Daoy (cell line): ENCODE results near the gene GPR162. TPM values are rescaled to one million over a fixed set of nuclear protein-coding genes. Genes with fewer than 3 reads are reported as not detected.

Source experiments
- DNase-seq: peaks from one replicate; pipeline ENCODE4 v3.0.0-alpha.2; 2015; ENCODE audit warnings: low read depth
- total RNA-seq: library from RNA; depleted of rRNA; stranded (reverse); fragments of >200 nt; shearing (Covaris generic); gene quantifications from 2 replicates; pipeline ENCODE4 v1.2.3, GENCODE V29; 2014; rRNA removed

Gene GPR162, protein sequence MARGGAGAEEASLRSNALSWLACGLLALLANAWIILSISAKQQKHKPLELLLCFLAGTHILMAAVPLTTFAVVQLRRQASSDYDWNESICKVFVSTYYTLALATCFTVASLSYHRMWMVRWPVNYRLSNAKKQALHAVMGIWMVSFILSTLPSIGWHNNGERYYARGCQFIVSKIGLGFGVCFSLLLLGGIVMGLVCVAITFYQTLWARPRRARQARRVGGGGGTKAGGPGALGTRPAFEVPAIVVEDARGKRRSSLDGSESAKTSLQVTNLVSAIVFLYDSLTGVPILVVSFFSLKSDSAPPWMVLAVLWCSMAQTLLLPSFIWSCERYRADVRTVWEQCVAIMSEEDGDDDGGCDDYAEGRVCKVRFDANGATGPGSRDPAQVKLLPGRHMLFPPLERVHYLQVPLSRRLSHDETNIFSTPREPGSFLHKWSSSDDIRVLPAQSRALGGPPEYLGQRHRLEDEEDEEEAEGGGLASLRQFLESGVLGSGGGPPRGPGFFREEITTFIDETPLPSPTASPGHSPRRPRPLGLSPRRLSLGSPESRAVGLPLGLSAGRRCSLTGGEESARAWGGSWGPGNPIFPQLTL
- total RNA-seq, result 0.74 and 0.92 TPM in 2 replicates

DNA sequence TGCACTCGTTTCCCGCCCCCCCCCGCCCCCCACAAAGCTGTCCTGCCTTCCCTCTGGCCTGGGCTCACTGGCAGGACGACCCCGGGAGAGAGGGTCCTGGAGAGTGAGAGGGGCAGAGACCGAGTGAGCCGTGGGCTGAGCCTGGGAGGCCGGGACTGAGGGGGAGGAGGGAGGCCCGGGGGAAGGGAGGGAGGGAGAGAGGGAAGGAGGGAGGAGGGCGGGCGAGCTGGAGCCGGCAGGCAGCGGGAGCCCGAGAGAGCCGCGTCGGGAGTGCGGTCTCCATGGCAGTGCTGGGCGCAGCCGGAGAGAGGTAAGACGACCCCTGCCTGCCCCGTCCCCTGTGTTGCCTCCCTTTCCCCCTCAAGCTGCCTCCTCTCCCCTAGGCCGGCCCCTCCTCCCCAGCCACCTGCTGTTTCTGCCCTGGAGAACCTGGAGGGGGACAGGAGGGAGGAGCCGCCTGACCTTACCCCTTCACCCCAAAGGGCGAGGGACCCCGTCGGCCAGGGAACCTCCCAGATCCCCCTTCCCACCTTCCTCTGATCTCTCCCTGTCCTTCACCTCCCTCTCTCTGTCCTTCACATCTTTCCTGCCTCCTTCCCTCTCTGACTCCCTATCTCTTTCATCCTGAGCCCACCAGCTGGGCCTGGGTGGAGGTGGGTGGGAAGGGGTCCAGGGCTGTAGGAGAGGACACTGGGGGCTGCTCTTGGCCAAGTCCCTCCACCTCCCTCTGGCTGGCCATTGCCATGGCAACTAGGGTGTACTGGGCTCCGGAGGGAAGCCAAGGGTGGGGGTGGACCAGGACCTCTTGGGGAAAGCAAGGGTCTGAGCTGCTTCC lies at the start of gene GPR162:
GPR162 (plus strand) TSS at position 231 of the 835 bp plus-strand sequence. CDS start 2,078 bp downstream, outside the sequence.
- peak; percentile 58 for DNase-seq

DNA sequence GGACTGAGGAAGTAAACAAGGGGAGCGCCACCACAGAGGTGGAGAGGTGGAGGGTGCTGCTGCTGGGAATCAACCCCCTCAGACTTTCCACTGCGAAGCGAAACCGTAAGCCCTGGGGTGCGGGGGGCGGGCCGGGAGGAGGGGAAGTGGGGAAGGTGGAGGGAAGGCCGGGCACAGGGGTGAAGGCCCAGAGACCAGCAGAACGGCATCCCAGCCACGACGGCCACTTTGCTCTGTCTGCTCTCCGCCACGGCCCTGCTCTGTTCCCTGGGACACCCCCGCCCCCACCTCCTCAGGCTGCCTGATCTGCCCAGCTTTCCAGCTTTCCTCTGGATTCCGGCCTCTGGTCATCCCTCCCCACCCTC lies 49.3 kb upstream of the GPR162 start, which contains the start of gene LAG3:
LAG3 (plus strand) TSS at position 190 of the 365 bp plus-strand sequence. CDS start 333 bp downstream, outside the sequence.
- DNase-seq, result no peak

DNA sequence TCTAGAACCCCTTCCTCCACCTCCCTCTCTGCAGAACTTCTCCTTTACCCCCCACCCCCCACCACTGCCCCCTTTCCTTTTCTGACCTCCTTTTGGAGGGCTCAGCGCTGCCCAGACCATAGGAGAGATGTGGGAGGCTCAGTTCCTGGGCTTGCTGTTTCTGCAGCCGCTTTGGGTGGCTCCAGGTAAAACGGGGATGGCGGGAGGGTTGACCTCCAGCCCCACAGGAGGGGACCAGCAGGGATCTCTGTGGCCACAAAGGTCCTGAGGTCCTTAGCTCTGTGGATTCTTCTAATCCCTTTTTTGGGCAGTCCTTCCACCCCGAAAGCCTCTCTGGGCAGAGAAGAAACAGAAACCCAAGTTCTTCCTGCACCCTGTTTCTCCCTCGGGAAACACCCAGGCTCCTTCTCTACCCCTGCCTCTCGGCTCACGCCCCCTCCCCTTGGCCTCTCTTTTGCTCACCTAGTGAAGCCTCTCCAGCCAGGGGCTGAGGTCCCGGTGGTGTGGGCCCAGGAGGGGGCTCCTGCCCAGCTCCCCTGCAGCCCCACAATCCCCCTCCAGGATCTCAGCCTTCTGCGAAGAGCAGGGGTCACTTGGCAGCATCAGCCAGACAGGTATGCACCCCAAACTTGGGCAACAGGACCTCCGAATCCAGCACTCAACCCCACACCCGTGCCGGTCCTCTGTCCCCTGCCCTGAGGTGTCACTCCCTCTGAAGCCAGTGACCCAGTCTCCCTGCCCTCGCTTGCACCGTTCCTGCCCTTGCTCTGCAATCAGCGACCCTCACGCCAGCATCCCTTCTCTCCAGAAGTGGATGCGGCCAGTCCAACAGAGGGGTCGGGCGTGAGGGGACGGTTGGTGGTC lies 48.7 kb upstream of the GPR162 start:
- no peak for DNase-seq

DNA sequence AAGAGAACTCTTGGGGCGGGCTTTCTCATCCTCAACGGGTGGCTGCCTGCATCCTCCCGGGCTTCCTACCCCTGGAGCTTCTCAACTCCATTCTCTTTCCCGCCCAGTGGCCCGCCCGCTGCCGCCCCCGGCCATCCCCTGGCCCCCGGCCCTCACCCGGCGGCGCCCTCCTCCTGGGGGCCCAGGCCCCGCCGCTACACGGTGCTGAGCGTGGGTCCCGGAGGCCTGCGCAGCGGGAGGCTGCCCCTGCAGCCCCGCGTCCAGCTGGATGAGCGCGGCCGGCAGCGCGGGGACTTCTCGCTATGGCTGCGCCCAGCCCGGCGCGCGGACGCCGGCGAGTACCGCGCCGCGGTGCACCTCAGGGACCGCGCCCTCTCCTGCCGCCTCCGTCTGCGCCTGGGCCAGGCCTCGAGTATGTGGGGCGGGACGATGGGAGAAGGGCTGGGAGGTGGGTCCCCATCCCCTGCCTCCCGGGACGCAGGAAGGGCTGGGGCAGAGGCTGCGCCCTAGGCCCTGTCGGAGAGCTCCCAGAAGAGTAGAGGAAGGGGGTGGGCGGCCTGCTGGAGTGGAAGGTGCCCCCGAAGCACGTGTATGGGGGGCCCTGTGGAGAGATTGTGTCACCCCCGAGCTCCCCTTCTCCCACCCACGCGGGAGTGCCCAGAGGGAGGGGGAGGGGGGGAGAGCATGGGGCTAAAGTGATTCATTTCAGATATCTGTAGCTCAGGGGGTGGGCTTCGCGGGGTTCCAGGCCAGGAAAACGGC lies 47.9 kb upstream of the GPR162 start:
- no peak for DNase-seq

DNA sequence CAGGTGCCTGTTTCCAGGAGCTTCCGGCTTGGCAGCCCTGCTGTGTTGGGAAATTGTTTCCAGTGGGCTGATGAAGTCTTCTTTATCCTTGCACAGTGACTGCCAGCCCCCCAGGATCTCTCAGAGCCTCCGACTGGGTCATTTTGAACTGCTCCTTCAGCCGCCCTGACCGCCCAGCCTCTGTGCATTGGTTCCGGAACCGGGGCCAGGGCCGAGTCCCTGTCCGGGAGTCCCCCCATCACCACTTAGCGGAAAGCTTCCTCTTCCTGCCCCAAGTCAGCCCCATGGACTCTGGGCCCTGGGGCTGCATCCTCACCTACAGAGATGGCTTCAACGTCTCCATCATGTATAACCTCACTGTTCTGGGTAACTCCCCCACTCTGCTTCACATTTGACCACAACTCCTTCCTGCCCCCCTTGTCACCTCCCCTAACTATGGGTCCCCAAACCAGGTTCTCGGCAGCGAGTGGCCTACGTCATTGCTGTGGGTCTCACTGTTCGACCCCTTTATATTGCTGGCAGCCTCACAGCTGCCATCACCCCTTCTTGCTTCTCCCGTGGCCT lies 47.0 kb upstream of the GPR162 start:
- no peak for DNase-seq

DNA sequence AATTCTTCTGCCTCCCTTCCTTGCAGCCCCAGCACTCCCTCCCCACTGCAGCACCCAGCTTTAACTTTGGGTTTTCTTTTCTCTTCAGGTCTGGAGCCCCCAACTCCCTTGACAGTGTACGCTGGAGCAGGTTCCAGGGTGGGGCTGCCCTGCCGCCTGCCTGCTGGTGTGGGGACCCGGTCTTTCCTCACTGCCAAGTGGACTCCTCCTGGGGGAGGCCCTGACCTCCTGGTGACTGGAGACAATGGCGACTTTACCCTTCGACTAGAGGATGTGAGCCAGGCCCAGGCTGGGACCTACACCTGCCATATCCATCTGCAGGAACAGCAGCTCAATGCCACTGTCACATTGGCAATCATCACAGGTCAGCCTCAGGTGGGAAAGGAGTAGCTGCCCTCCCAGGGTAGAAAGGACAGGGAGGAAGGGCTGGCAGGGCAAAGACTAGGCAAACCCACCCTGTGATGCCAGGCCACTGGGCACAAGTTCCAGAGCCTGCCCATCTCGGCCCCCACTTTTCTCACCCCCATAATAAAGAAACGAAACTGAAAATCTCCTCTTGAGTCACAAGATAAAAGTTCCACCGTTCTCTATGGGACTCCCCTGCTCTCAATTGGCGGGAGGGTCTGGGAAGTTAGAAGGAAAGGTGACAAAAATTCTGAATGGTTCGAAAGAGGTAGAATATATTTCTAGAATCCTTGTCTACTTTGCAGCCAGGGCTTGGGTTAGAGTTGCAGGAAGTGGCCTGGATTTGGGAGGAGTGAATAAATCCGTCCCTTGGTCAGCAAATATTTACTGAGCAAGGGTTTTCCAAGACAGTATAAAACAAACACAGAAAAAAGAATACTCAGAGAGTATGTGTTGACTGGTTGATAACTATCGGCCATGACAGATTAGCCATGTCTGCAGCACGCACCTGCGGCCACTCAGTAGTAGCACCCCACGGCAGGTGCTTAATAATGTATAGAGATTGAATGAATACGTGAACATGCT lies 46.1 kb upstream of the GPR162 start:
- DNase-seq, result no peak

DNA sequence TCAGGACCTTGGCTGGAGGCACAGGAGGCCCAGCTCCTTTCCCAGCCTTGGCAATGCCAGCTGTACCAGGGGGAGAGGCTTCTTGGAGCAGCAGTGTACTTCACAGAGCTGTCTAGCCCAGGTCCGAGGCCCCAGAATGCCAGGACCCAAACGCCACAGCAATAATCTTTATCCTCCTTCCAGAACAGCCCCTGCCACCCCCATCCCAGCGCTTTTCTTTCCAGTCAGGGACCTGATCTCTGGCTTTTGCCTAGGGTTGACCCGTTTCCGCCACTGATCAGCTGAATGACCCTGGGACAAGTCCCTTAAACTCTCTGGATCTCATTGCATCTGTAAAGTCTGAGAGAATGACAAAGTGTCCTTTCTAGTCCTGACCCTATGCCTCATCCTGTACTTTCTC lies 44.2 kb upstream of the GPR162 start:
- DNase-seq, result no peak

DNA sequence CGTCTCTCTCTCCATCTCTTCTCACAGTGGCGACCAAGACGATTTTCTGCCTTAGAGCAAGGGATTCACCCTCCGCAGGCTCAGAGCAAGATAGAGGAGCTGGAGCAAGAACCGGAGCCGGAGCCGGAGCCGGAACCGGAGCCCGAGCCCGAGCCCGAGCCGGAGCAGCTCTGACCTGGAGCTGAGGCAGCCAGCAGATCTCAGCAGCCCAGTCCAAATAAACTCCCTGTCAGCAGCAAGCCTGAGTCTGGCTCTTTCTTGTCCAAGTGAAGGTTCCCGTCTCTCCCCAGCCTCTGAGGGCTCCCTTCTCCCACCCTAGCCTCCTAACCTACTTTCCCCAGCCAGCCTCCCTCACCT lies 43.4 kb upstream of the GPR162 start:
- peak; percentile 41 for DNase-seq

DNA sequence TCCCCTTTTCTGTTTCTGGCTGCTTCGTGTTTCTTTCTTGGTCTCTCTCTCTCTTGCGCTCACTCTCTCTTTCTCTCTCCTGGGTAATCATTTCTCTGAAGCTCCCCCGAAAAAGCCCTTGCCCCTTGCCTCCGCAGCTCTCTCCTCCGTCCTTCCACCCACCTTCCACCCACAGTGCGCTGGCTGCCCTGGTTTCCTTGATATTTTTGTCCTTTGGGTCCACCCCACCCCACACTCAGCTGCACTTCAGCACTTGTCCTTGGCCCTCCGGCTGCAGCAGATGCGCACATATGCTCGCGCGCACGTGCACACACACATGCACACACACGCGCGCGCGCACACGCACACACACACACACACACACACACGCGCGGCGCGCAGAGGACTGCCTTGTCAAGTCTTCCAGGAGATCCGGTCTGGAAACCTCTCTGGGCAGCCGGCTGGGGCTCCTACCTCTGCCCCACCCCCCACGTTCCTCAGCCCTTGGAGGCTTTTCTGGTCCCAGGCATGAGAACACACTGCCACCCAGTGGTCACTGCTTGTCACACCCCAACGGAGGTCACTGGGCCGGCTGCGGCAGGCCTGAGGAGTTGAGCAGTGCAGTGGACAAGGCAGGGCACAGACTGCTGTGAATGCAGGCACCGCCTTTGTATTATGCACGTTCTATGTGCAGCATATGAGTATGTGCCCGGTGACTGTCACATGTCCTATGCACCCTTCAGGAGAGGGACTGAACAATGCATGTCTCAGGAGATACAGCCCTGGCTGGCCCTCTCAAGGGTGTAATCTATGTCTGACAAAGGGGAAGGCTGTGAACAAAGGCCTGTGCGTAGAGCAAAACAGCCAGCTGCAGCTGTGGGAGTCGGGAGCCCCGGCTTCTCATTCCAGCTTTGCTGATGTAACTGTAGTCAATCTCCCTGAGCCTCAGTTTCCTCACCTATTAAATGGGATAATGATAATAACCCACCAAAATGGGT lies 42.8 kb upstream of the GPR162 start:
- peak; percentile 94 for DNase-seq

DNA sequence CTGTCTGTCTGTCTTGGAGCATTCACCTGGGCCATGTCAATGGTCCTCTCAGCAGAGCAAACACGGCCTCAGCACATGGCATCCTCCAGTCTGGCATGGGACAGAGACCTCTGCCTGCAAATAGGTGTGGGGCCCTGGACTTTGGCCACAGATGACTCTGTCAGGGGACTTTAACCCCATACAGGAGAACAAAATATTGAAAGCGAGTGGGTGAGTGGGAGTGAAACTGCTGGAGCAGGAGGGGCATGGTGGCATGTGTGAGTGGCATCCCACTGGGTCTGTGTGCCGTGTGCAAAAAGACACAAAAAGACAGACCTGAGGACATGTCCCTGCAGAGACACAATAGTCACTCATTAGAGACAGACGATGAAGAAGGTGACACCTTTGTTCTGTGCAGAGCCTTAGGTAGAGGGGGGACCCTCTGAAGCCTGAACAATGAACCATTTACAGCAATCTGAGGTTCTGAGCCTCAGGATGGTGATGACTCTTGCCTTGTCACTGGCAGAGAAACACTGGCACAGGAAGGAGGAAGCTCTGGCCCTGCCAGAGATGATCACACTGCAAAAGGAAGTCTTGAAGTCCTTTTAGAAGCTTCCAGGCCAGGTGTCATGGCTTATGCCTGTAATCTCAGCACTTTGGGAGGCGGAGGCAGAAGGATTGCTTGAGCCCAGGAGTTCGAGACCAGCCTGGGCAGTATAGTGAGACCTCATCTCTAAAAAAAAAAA lies 41.8 kb upstream of the GPR162 start:
- DNase-seq, result no peak

DNA sequence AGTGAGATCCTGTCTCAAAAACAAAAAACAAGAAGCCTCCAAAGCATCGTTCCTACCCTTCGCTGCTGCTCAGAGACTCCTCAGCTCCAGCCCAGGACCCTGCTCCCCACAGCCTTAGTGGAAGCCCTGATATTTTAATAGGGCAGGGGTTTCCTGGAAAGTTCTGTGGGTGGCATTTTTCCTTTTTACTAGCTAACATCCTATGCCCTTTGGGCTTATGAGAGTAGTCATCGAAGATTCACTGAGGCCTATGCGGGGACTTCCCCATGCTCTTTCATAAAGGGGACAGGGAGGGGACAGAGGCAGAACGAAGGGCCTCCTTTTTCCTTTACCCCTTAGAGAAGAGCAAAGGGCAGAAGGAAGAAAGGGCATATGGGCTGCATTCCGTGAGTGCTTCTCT lies 41.0 kb upstream of the GPR162 start:
- no peak for DNase-seq

DNA sequence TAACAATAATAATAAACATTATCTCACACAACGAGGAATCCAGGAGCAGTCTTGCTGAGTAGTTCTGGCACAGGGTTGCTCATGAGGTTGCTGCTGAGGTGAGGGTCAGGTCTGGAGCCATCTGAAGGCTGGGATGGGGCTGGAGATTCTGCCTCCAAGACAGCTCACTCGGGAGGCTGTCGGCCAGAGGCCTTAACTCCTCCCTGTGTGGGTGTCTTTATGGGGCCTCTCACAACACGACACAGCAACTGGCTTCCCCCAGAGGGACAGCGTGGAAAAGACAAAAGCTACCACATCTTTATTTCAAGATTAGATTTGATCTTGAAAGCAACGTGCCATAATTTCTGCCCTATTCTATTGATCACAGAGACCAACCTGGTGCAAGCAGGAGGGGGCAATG lies 39.5 kb upstream of the GPR162 start:
- no peak for DNase-seq

DNA sequence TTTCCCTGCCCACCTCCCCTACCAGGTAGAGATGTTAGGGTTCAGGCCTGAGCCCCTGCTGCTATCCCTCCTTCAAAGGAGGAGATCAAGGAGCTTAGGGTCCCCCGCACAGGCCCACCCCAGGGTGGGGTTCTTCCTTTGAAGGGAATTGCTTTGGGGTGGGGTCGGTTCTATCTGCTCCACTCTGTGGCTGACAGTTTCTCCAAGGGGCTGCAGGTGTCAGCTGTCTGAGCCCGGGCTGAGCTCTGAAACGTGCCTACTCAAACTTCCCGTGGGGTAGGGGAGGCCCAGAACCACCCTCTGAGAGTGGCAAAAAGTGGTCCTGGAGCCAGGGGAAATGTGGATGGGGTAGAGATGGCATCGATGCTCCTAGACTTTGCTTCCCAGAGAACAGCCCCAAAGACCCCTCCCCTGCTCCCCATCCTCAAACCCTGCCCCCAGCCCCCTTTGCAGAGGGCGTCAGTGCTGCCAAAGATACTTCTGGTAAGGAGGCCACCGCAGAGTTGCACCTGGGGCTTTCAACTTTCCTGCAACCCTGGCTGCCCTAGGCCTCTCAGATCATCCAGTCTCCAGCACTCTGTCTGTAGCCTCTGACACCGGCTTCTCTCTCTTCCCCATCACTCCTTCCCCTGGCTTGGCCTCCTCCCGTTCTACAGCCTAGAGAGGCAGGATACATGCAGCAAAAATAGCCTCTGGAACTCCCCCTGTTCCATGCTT lies 38.6 kb upstream of the GPR162 start:
- DNase-seq, result no peak

DNA sequence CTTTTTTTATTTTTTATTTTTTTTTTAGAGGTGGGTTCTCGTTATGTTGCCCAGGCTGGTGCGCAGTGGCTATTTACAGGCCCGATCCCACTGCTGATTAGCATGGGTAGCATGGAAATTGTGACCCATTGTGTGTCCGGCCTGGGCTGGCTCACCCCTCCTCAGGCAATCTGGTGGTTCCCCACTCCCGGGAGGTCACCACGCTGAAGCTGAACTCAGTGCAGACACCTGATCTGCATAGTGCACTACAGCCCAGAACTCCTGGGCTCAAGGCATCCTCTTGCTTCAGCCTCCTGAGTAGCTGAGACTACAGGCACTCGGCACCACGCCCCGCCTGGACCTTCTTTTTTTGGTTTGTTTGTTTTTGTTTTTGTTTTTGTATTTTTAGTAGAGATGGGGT lies 37.8 kb upstream of the GPR162 start:
- DNase-seq, result no peak

DNA sequence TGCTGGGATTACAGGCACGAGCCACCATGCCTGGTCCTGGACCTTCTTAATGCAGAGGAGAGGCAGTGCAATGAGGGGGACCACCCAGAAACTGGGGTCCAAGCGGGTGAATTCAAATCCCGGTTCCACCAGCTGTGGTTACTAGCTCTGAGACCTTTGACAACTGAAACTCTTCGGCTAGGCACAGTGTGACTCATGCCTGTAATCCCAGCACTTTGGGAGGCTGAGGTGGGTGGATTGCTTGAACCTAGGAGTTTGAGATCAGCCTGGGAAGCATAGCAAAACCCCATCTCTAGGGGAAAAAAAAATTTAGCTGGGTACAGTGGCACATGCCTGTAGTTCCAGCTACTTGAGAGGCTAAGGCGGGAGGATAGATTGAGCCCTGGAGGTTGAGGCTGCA lies 37.3 kb upstream of the GPR162 start:
- DNase-seq, result no peak

DNA sequence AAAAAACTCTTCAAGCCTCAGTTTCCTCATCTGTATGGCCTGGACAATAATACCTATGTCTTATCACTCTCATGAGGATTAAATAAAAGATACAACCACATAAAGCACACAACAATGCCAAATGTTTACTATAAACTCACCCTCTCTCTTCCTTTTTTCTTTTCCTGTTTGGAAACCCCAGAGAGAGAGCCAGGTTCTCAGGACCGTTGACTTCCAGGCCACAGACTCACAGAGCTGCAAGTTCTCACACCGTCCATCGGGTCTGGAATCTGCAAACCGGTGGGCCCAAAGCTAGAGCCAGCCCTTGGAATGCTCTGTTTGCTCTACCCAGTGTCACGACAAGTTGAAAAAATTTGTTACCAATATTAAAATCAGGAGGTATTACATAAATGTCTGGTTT lies 36.9 kb upstream of the GPR162 start:
- no peak for DNase-seq
